Sigmoid colon (tissue), 7 donors: ENCODE results near the gene XPR1. TPM values are rescaled to one million over a fixed set of nuclear protein-coding genes. Genes with fewer than 3 reads are reported as not detected.

Experiments
- DNase-seq: peaks from one replicate; pipeline ENCODE4 v3.0.0-alpha.2; 2019
- H3K27ac ChIP-seq, 4 donors: fragments of 200-600 bp; sonication (generic); one replicate each; pipeline ENCODE4 v1.5.1; 2016 to 2019; ENCODE audit warnings: mild to moderate bottlenecking in 1 of 4
- H3K27me3 ChIP-seq, 3 donors: fragments of 200-600 bp; sonication (generic); one replicate each; pipeline ENCODE4 v1.5.1; 2019; ENCODE audit warnings: mild to moderate bottlenecking in 1 of 3
- H3K36me3 ChIP-seq, 4 donors: fragments of 200-600 bp; sonication (generic); one replicate each; pipeline ENCODE4 v1.5.1; 2016 to 2019
- H3K4me1 ChIP-seq, 4 donors: fragments of 200-600 bp; sonication (generic); one replicate each; pipeline ENCODE4 v1.5.1; 2017 to 2019
- H3K4me3 ChIP-seq, 4 donors: fragments of 200-600 bp; sonication (generic); one replicate each; pipeline ENCODE4 v1.5.1; 2017 to 2019; ENCODE audit warnings: mild to moderate bottlenecking in 2 of 4, moderate library complexity in 1 of 4
- H3K9me3 ChIP-seq, 4 donors: fragments of 200-600 bp in 3 of 4; sonication (generic) in 3 of 4; one replicate each; pipeline versions ENCODE4 v1.5.1 to v1.6.1; 2013 to 2019
- CTCF ChIP-seq, 4 experiments: fragments of 450-650 bp in 3 of 4; fragments of 200-600 bp in 1 of 4; IDR thresholded peaks; one replicate each; pipeline ENCODE4 v1.5.1; 2016 to 2019; ENCODE audit warnings: antibody characterized with exemption in 4 of 4, mild to moderate bottlenecking in 3 of 4, moderate library complexity in 2 of 4
- EP300 ChIP-seq, 4 donors: sonication (generic); formaldehyde crosslinking; IDR thresholded peaks; one replicate each; pipeline ENCODE4 v1.6.1; 2017; ENCODE audit warnings: antibody characterized with exemption in 4 of 4
- POLR2A ChIP-seq, 2 donors: fragments of 450-650 bp; IDR thresholded peaks; one replicate each; pipeline ENCODE4 v1.6.1; 2016; ENCODE audit warnings: antibody characterized with exemption in 2 of 2, mild to moderate bottlenecking in 2 of 2, moderate library complexity in 2 of 2
- POLR2AphosphoS5 ChIP-seq, 4 donors: sonication (generic); formaldehyde crosslinking; IDR thresholded peaks; one replicate each; pipeline ENCODE4 v1.6.1; 2017; ENCODE audit warnings: antibody characterized with exemption in 4 of 4
- WGBS, 2 donors: extraction: QIAGEN DNeasy Blood & Tissue Kit; methylation state at CpG; one replicate each; pipeline ENCODE4 v1.1.7; 2013; 5-methylcytosine and 5-hydroxymethylcytosine counted together
- intact Hi-C: fragments of 100-400 bp; cut with DNase I; formaldehyde crosslinking; loops from one replicate; pipeline ENCODE4 v1.15.1; 2023
- polyA plus RNA-seq, 3 donors: library from polyadenylated mRNA; stranded (reverse); fragments of 200-250 nt; gene quantifications; one replicate each; pipeline ENCODE4 v1.2.3, GENCODE V29; 2013
- total RNA-seq, 4 donors: library from RNA; depleted of rRNA; stranded (reverse); fragments of >200 nt; gene quantifications; one replicate each; pipeline ENCODE4 v1.1.0, GENCODE V29; 2016
- donor health status: healthy with polysubstance abuse.
- donor health status: Bipolar disorder and iron deficiency.
- donor health status: healthy.

XPR1 gene
- total and polyA plus RNA-seq, 7 donors: 1.8 to 18.8 (median 11.3) TPM

DNA sequence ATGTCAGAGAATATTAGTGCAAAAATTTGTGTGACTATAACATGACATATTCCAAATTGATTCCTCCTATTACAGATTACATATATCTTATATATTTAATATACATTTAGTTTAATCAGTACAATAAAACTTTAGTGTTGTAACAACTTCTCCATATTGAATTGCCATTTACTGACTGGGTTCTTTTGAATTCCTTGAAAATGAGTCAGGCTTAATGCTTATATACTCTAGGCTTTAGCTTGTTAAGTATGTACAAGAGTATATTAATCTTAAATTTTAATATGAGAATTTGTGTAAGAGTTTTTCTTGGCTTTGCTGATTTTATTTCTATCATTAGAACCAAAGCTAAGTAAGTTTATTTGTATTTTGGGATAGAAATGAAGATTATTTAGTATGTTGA, 40.3 kb downstream of the XPR1 start:
- Histone ChIP-seq H3K4me1 (peaks cover 0 to 9% (median 0%) of the 10 kb centered on the region in 4 donors), H3K4me3 (no peak overlapping the region), H3K27me3 (no peaks in the 10 kb centered on the region), H3K36me3 (no peaks in the 10 kb centered on the region), H3K9me3 (peaks cover 0 to 7% (median 0%) of the 10 kb centered on the region in 4 donors), H3K27ac (no peak overlapping the region)
- intact Hi-C loops: no loop called here
- TF ChIP-seq EP300 (IDR thresholded peaks at IDR 0.05) (no peak), POLR2AphosphoS5 (IDR thresholded peaks at IDR 0.05) (no peak), CTCF (IDR thresholded peaks at IDR 0.05) (no peak), POLR2A (IDR thresholded peaks at IDR 0.05) (no peak)
- no peak for DNase-seq

DNA sequence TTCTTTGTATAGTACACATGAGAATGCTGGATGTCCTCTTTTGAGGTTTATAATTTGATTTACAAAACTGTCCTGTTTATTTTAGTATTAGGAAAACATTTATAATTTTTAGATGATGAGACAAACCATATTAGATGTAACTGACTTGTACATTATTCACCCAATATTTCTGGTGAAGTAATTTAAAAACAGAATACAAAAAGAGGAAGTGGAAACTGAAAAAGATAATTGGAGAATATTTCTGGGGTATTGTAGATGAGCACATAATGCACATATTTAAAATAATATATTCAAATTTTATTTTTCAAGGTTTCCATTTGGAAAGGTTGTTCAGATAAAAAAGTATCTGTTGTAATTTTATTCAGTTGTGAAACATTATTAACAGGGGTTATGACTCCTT, 40.7 kb downstream of the XPR1 start:
- H3K9me3 ChIP-seq: peaks cover 0 to 7% (median 0%) of the 10 kb centered on the region in 4 donors
- no peak for DNase-seq
- intact Hi-C loops: no loop called here
- no peak overlapping the region for H3K27ac ChIP-seq
- TF ChIP-seq CTCF (IDR thresholded peaks at IDR 0.05) (no peak), POLR2A (IDR thresholded peaks at IDR 0.05) (no peak), POLR2AphosphoS5 (IDR thresholded peaks at IDR 0.05) (no peak), EP300 (IDR thresholded peaks at IDR 0.05) (no peak)
- no peaks in the 10 kb centered on the region for H3K27me3 ChIP-seq
- H3K4me1 ChIP-seq: peaks cover 0 to 9% (median 0%) of the 10 kb centered on the region in 4 donors
- no peak overlapping the region for H3K4me3 ChIP-seq
- no peaks in the 10 kb centered on the region for H3K36me3 ChIP-seq

- Histone ChIP-seq H3K4me3 (no peak overlapping the region), H3K4me1 (peaks cover 0 to 9% (median 0%) of the 10 kb centered on the region in 4 donors), H3K9me3 (peaks cover 0 to 7% (median 0%) of the 10 kb centered on the region in 4 donors), H3K36me3 (no peaks in the 10 kb centered on the region), H3K27ac (no peak overlapping the region), H3K27me3 (no peaks in the 10 kb centered on the region)
- intact Hi-C loops: no loop called here
- WGBS, 2 donors: 0 to 39% methylated on average over 1 of the region's 1 CpG
- DNase-seq: no peak
- TF ChIP-seq POLR2AphosphoS5 (IDR thresholded peaks at IDR 0.05) (no peak), EP300 (IDR thresholded peaks at IDR 0.05) (no peak), POLR2A (IDR thresholded peaks at IDR 0.05) (no peak), CTCF (IDR thresholded peaks at IDR 0.05) (no peak)
These were observed 43.0 kb downstream of the XPR1 start for GRCh38 chr1:180674603-180675530.

DNA sequence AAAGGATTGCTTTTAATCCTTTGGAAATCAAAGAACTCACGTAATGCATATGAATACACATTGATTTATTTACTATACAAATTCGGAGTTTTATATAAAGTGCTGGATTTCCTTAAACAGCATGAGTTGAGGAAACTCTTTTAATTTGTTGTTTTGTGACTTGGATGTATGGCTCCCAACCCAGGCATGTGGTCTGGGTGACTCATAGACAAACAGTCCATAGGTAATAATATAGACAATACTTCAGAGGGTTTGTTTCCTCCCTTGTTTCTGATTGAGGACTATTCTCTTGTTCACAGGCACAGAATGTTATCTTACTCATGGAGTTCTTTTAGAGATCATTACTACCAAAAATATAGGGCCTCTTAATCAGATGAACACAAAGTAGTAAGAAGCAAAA, 43.8 kb downstream of the XPR1 start:
- 77 to 80% methylated on average over 2 of the region's 2 CpGs for WGBS, 2 donors
- intact Hi-C loops: no loop called here
- no peak for TF ChIP-seq POLR2A (IDR thresholded peaks at IDR 0.05)
- TF ChIP-seq CTCF (IDR thresholded peaks at IDR 0.05): no peak
- TF ChIP-seq EP300 (IDR thresholded peaks at IDR 0.05): no peak
- no peak for TF ChIP-seq POLR2AphosphoS5 (IDR thresholded peaks at IDR 0.05)
- Histone ChIP-seq H3K27me3 (no peaks in the 10 kb centered on the region), H3K4me1 (peaks cover 0 to 9% (median 0%) of the 10 kb centered on the region in 4 donors), H3K4me3 (no peak overlapping the region), H3K9me3 (peaks cover 0 to 2% (median 0%) of the 10 kb centered on the region in 4 donors), H3K27ac (no peak overlapping the region), H3K36me3 (no peaks in the 10 kb centered on the region)
- DNase-seq: no peak
